Chondrocyte (in vitro differentiated cells): ENCODE data around the gene ZNF385B. TPM values are rescaled to one million over a fixed set of nuclear protein-coding genes. Genes with fewer than 3 reads are reported as not detected.
"Not testable (repeated sequence)": the region's sequence is repeated elsewhere in the genome, so short reads cannot be mapped to it uniquely, and the experiment has no call there.

ENCODE experiments used
- DNase-seq: peaks from one replicate; pipeline ENCODE4 v3.0.0; 2021; ENCODE audit warnings: mixed read lengths, low spot score
- H3K27ac Mint-ChIP-seq: one replicate; pipeline ENCODE4 v1.8.0; 2021; ENCODE audit warnings: mild to moderate bottlenecking, moderate library complexity, mixed read lengths; ENCODE audit not compliant: unreplicated experiment
- H3K27me3 Mint-ChIP-seq: 2 replicates; pipeline ENCODE4 v1.8.0; 2021; ENCODE audit warnings: low read depth, mixed read lengths
- H3K36me3 Mint-ChIP-seq: 2 replicates; pipeline ENCODE4 v1.8.0; 2021; ENCODE audit warnings: low read depth, mixed read lengths
- H3K4me1 Mint-ChIP-seq: 2 replicates; pipeline ENCODE4 v1.8.0; 2021; ENCODE audit warnings: low read depth, mild to moderate bottlenecking, mixed read lengths
- H3K4me3 Mint-ChIP-seq: one replicate; pipeline ENCODE4 v1.8.0; 2021; ENCODE audit warnings: mild to moderate bottlenecking, moderate library complexity, mixed read lengths; ENCODE audit not compliant: unreplicated experiment
- H3K9me3 Mint-ChIP-seq: 2 replicates; pipeline ENCODE4 v1.8.0; 2021; ENCODE audit warnings: low read depth, mixed read lengths
- CTCF ChIP-seq: fragments of 200-600 bp; sonication (generic); IDR thresholded peaks from 2 replicates; pipeline ENCODE4 v1.5.0; 2021; ENCODE audit warnings: antibody characterized with exemption, mild to moderate bottlenecking, moderate library complexity
- total RNA-seq: library from RNA; stranded (reverse); gene quantifications from 3 replicates; pipeline ENCODE4 v1.2.1, GENCODE V29; 2021

ZNF385B gene
- total RNA-seq, 1 donor from 2014 or later: 0.25 TPM

- H3K4me3 Mint-ChIP-seq: no peak overlapping the region
These were observed 215.1 kb downstream of the ZNF385B start for GRCh38 chr2:179646173-179646769.

GRCh38 chr2:179645047-179645446 lies 216.4 kb downstream of the ZNF385B start:
- Mint-ChIP-seq H3K27ac (no peak overlapping the region), H3K27me3 (peaks cover 25% of the 10 kb centered on the region), H3K36me3 (no peaks in the 10 kb centered on the region), H3K9me3 (no peaks in the 10 kb centered on the region), H3K4me3 (no peak overlapping the region), H3K4me1 (no peaks in the 10 kb centered on the region)
- no peak for DNase-seq
- TF ChIP-seq CTCF: no peak

More at GRCh38 chr2:179646173-179646769, 215.1 kb downstream of the ZNF385B start:
- Mint-ChIP-seq H3K36me3 (no peaks in the 10 kb centered on the region), H3K9me3 (no peaks in the 10 kb centered on the region), H3K27ac (no peak overlapping the region), H3K4me1 (no peaks in the 10 kb centered on the region), H3K27me3 (peaks cover 26% of the 10 kb centered on the region)
- no peak for TF ChIP-seq CTCF
- no peak for DNase-seq

- no peak overlapping the region for H3K4me3 Mint-ChIP-seq
- no peaks in the 10 kb centered on the region for H3K36me3 Mint-ChIP-seq
- no peak for DNase-seq
- no peak for TF ChIP-seq CTCF
- no peaks in the 10 kb centered on the region for H3K9me3 Mint-ChIP-seq
- H3K27me3 Mint-ChIP-seq: peaks cover 25% of the 10 kb centered on the region
- H3K4me1 Mint-ChIP-seq: no peaks in the 10 kb centered on the region
- no peak overlapping the region for H3K27ac Mint-ChIP-seq
These were observed 218.9 kb downstream of the ZNF385B start for GRCh38 chr2:179642462-179642861.

- TF ChIP-seq CTCF: no peak
- H3K36me3 Mint-ChIP-seq: peaks cover 4% of the 10 kb centered on the region
- H3K4me3 Mint-ChIP-seq: no peak overlapping the region
- peaks cover 6% of the 10 kb centered on the region for H3K4me1 Mint-ChIP-seq
- H3K9me3 Mint-ChIP-seq: peaks cover 2% of the 10 kb centered on the region
- H3K27ac Mint-ChIP-seq: no peak overlapping the region
- H3K27me3 Mint-ChIP-seq: peaks cover 17% of the 10 kb centered on the region
- DNase-seq: no peak
These were observed 224.4 kb downstream of the ZNF385B start for GRCh38 chr2:179636995-179637394.

- Mint-ChIP-seq H3K4me1 (peaks cover 6% of the 10 kb centered on the region), H3K9me3 (peaks cover 8% of the 10 kb centered on the region), H3K27me3 (peaks cover 17% of the 10 kb centered on the region), H3K4me3 (no peak overlapping the region), H3K27ac (no peak overlapping the region), H3K36me3 (peaks cover 8% of the 10 kb centered on the region)
- DNase-seq: no peak
- TF ChIP-seq CTCF: no peak
These were observed 225.1 kb downstream of the ZNF385B start for GRCh38 chr2:179636100-179636980.

- H3K4me1 Mint-ChIP-seq, H3K4me3 Mint-ChIP-seq, DNase-seq, H3K27ac Mint-ChIP-seq: not testable (repeated sequence)
- Mint-ChIP-seq H3K9me3 (peaks cover 12% of the 10 kb centered on the region), H3K36me3 (peaks cover 12% of the 10 kb centered on the region), H3K27me3 (peaks cover 17% of the 10 kb centered on the region)
These were observed 229.5 kb downstream of the ZNF385B start for GRCh38 chr2:179631769-179632385.

- not testable (repeated sequence) for DNase-seq, H3K4me3 Mint-ChIP-seq, H3K27ac Mint-ChIP-seq, H3K4me1 Mint-ChIP-seq
- H3K9me3 Mint-ChIP-seq: peaks cover 12% of the 10 kb centered on the region
- H3K27me3 Mint-ChIP-seq: peaks cover 17% of the 10 kb centered on the region
- H3K36me3 Mint-ChIP-seq: peaks cover 12% of the 10 kb centered on the region
These were observed 231.6 kb downstream of the ZNF385B start for GRCh38 chr2:179629776-179630175.
